Glutamatergic neuron (in vitro differentiated cells): Measurements from ENCODE around the gene LRWD1. TPM values are rescaled to one million over a fixed set of nuclear protein-coding genes. Genes with fewer than 3 reads are reported as not detected.
A peak's percentile ranks its signal among the peaks of the same experiment; 100 is the strongest.
"Not testable (repeated sequence)": the region's sequence is repeated elsewhere in the genome, so short reads cannot be mapped to it uniquely, and the experiment has no call there.

Source experiments
- DNase-seq: peaks from one replicate; pipeline ENCODE4 v3.0.0; 2022
- H3K27ac Mint-ChIP-seq: one replicate; pipeline ENCODE4 v1.8.0; 2020; ENCODE audit warnings: mild to moderate bottlenecking, mixed read lengths, inconsistent platforms; ENCODE audit not compliant: unreplicated experiment
- H3K27me3 Mint-ChIP-seq: one replicate; pipeline ENCODE4 v1.8.0; 2020; ENCODE audit warnings: mild to moderate bottlenecking, moderate library complexity, mixed read lengths, inconsistent platforms; ENCODE audit not compliant: unreplicated experiment
- H3K36me3 Mint-ChIP-seq: one replicate; pipeline ENCODE4 v1.8.0; 2020; ENCODE audit warnings: mild to moderate bottlenecking, mixed read lengths, inconsistent platforms; ENCODE audit not compliant: unreplicated experiment
- H3K4me1 Mint-ChIP-seq: one replicate; pipeline ENCODE4 v1.8.0; 2020; ENCODE audit warnings: mild to moderate bottlenecking, low read depth, mixed read lengths, inconsistent platforms; ENCODE audit not compliant: unreplicated experiment
- H3K4me3 Mint-ChIP-seq: one replicate; pipeline ENCODE4 v1.8.0; 2020; ENCODE audit warnings: mild to moderate bottlenecking, mixed read lengths, inconsistent platforms; ENCODE audit not compliant: unreplicated experiment
- H3K9me3 Mint-ChIP-seq: one replicate; pipeline ENCODE4 v1.8.0; 2020; ENCODE audit warnings: mild to moderate bottlenecking, moderate library complexity, mixed read lengths, inconsistent platforms; ENCODE audit not compliant: unreplicated experiment
- microRNA-seq: library from miRNA; unstranded; fragments of <30 nt; microRNA quantifications from one replicate; pipeline ENCODE4, GENCODE V29; 2020; ENCODE audit not compliant: unreplicated experiment
- total RNA-seq: library from RNA; stranded (reverse); fragmentation: NEBNext Ultra II Directional; extraction: Animal tissue kit (Norgen Biotek cat#: 25700); gene quantifications from one replicate; pipeline ENCODE4 v1.2.1, GENCODE V29; 2021; ENCODE audit not compliant: unreplicated experiment

The LRWD1 gene
- total RNA-seq, 1 donor from 2014 or later, result 37.0 TPM

- not testable (repeated sequence) for H3K4me3 Mint-ChIP-seq, H3K27me3 Mint-ChIP-seq, H3K9me3 Mint-ChIP-seq, H3K36me3 Mint-ChIP-seq, H3K27ac Mint-ChIP-seq, H3K4me1 Mint-ChIP-seq, DNase-seq
These were observed 52.2 kb downstream of the LRWD1 start for GRCh38 chr7:102516951-102517350.

DNA sequence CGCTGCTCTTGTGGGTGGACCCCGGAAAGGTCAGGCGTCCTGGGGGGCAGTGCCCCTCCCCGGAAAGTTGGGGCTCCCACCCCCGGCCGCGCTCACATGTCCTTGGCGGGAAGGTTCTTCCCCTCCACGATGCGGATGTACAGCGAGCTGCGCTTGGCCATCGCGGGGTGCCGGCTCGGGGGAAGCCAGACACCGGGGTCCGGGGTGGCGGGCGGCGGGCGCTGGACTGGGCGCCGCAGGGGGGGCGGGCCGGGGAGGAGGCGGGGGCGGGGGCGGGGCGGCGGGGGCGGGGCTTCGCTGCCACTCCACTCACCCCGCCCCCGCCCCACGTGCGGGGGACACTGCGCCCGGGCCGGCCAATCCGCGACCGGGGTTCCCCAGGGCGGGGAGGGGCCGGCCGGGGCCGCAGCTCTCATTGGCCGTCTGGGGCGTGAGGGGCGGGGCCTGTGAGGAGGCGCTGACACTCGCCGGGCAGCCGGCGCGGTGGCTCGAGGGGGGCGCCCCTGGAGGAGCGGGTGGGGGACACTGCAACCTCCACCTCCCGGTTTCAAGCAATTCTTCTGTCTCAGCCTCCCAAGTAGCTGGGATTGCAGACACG, 52.9 kb downstream of the LRWD1 start, which contains the start of gene RASA4B:
Gene RASA4B (minus strand): TSS at position 228 of the 598 bp plus-strand sequence. CDS start 67 bp downstream, at position 161.
- peak; percentile 21 for DNase-seq
- not testable (repeated sequence) for H3K27ac Mint-ChIP-seq, H3K36me3 Mint-ChIP-seq, H3K4me1 Mint-ChIP-seq, H3K27me3 Mint-ChIP-seq, H3K4me3 Mint-ChIP-seq, H3K9me3 Mint-ChIP-seq

DNA sequence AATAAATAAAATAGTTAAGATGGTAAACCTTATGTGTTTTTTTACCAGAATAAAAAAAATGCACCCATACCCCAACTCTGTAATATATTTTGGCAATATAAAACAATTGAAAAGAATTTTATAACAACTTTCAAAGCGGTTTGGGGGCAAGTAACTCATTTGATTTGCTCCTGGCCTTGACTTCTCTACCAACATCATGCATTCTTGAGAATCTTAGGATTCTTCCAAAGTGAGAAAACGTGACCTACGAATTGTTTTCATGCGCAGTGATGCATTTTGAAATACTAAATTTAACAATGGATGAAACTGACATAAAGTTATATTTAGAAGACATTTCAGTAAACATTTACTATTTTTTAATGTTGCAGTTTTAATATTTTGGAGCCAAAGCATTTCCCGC, 56.0 kb downstream of the LRWD1 start:
- not testable (repeated sequence) for H3K36me3 Mint-ChIP-seq, H3K9me3 Mint-ChIP-seq, H3K4me1 Mint-ChIP-seq, H3K27me3 Mint-ChIP-seq, H3K27ac Mint-ChIP-seq, DNase-seq, H3K4me3 Mint-ChIP-seq

Small RNA genes lying within 50 kb of the gene (microRNA-seq; reads per million reads assigned to microRNA genes)
- gene MIR4467, result 14.6 reads per million, percentile 54 among the genes with 10 or more reads in this experiment
- gene MIR5090, result 7.7 reads per million, percentile 42 among the genes with 10 or more reads in this experiment

Other genes starting within 250 kb of the LRWD1 start
- 11.6 TPM for gene SH2B2, start 178.1 kb upstream of the LRWD1 start, total RNA-seq
- gene SPDYE6, start 108.5 kb upstream of the LRWD1 start, total RNA-seq, result not detected
- 31.0 TPM for gene PRKRIP1, start 68.6 kb upstream of the LRWD1 start, total RNA-seq
- 31.8 TPM for gene ORAI2, start 31.4 kb upstream of the LRWD1 start, total RNA-seq
- 9.8 TPM for gene ALKBH4, start 121 bp upstream of the LRWD1 start, total RNA-seq
- gene POLR2J, start 13.9 kb downstream of the LRWD1 start, total RNA-seq, result 28.4 TPM
- gene RASA4B, start 52.8 kb downstream of the LRWD1 start, total RNA-seq, result 40.1 TPM
- gene UPK3BL2, start 78.7 kb downstream of the LRWD1 start, total RNA-seq, result 11.4 TPM
- not detected for gene SPDYE2, start 86.2 kb downstream of the LRWD1 start, total RNA-seq
- gene POLR2J3, start 107.6 kb downstream of the LRWD1 start, total RNA-seq, result 32.5 TPM
- gene RASA4, start 151.8 kb downstream of the LRWD1 start, total RNA-seq, result 102 TPM
- 21.9 TPM for gene UPK3BL1, start 177.8 kb downstream of the LRWD1 start, total RNA-seq
- gene SPDYE2B, start 185.3 kb downstream of the LRWD1 start, total RNA-seq, result not detected
- 13.4 TPM for gene POLR2J2, start 206.7 kb downstream of the LRWD1 start, total RNA-seq